Fibroblast of lung (primary cell): ENCODE data around the gene TUBGCP6. TPM values are rescaled to one million over a fixed set of nuclear protein-coding genes. Genes with fewer than 3 reads are reported as not detected.
A peak's percentile ranks its signal among the peaks of the same experiment; 100 is the strongest.

ENCODE experiments used
- DNase-seq, 2 donors: peaks; one replicate each; pipeline versions ENCODE4 v3.0.0 to v3.0.0-alpha.2; 2010; ENCODE audit warnings: low read depth in 2 of 2
- H2AFZ ChIP-seq: 2 replicates; pipeline ENCODE4 v1.5.1; 2012; ENCODE audit warnings: low read length, control low read depth, inconsistent platforms
- H3K27ac ChIP-seq: 2 replicates; pipeline ENCODE4 v1.5.1; 2011; ENCODE audit warnings: low read length, control low read depth; ENCODE audit not compliant: insufficient read depth
- H3K27me3 ChIP-seq: 2 replicates; pipeline ENCODE4 v1.5.1; 2011; ENCODE audit warnings: mild to moderate bottlenecking, low read length; ENCODE audit not compliant: control insufficient read depth, insufficient read depth
- H3K36me3 ChIP-seq: 2 replicates; pipeline ENCODE4 v1.5.1; 2011; ENCODE audit warnings: low read length; ENCODE audit not compliant: control insufficient read depth, insufficient read depth
- H3K4me1 ChIP-seq: 2 replicates; pipeline ENCODE4 v1.5.1; 2011; ENCODE audit warnings: low read length; ENCODE audit not compliant: control insufficient read depth, insufficient read depth; ENCODE audit errors: extremely low read depth
- H3K4me2 ChIP-seq: 2 replicates; pipeline ENCODE4 v1.5.1; 2011; ENCODE audit warnings: low read length, control low read depth; ENCODE audit not compliant: insufficient read depth; ENCODE audit errors: extremely low read depth
- H3K4me3 ChIP-seq, 4 experiments: fragments of 200-600 bp in 1 of 4; sonication (generic) in 1 of 4; replicated peaks in 1 of 4; 2 replicates each; pipeline ENCODE4 v1.5.1; 2011 to 2016; ENCODE audit warnings: low read length in 4 of 4, low read depth in 3 of 4, mild to moderate bottlenecking in 3 of 4, control low read depth in 2 of 4, inconsistent platforms in 1 of 4, mixed read lengths in 1 of 4; ENCODE audit not compliant: insufficient read depth in 1 of 4; ENCODE audit errors: control extremely low read depth in 1 of 4
- H3K79me2 ChIP-seq: 2 replicates; pipeline ENCODE4 v1.5.1; 2012; ENCODE audit warnings: mild to moderate bottlenecking, low read length, inconsistent platforms; ENCODE audit not compliant: control insufficient read depth, insufficient read depth
- H3K9ac ChIP-seq: 2 replicates; pipeline ENCODE4 v1.5.1; 2011; ENCODE audit warnings: mild to moderate bottlenecking, low read length, control low read depth; ENCODE audit not compliant: insufficient read depth
- H3K9me3 ChIP-seq: 2 replicates; pipeline ENCODE4 v1.5.1; 2012; ENCODE audit warnings: low read depth, low read length; ENCODE audit not compliant: control insufficient read depth, insufficient read depth
- H4K20me1 ChIP-seq: 2 replicates; pipeline ENCODE4 v1.5.1; 2011; ENCODE audit warnings: low read length; ENCODE audit not compliant: control insufficient read depth, insufficient read depth; ENCODE audit errors: extremely low read depth
- EZH2 ChIP-seq: IDR thresholded peaks from 2 replicates; pipeline ENCODE4 v1.5.1; 2012; ENCODE audit warnings: low read length, control low read depth, mild to moderate bottlenecking; ENCODE audit errors: missing control alignments
- polyA plus RNA-seq, 2 donors: library from polyadenylated mRNA; depleted of rRNA in 1 of 2; stranded (reverse) in 1 of 2; unstranded in 1 of 2; fragments of >200 nt; gene quantifications; 2 replicates each; pipeline ENCODE4 v1.2.1, GENCODE V29; 2011 to 2012; ENCODE audit warnings: missing spikeins in 1 of 2
- total RNA-seq: library from RNA; depleted of rRNA; stranded (reverse); fragments of >200 nt; gene quantifications from 2 replicates; pipeline ENCODE4 v1.2.1, GENCODE V29; 2014
- TF ChIP-seq, protein P1 (sequence below), 2 donors: IDR thresholded peaks in 1 of 2; conservative IDR thresholded peaks in 1 of 2; 1 replicate in 1 of 2; 2 replicates in 1 of 2; pipeline ENCODE4 v1.5.1; 2011 to 2012; ENCODE audit warnings: low read length in 2 of 2, control low read depth in 1 of 2, inconsistent platforms in 1 of 2, low read depth in 1 of 2, mild to moderate bottlenecking in 1 of 2

Gene TUBGCP6
- total and polyA plus RNA-seq, 2 donors (not counting 1 experiment from before 2014, with no cell fraction given): 6.7 to 23.8 TPM

GRCh38 chr22:50284479-50284878 is 39.7 kb upstream of the TUBGCP6 start:
- H4K20me1 ChIP-seq: no peaks in the 10 kb centered on the region
- no peaks in the 10 kb centered on the region for H3K9me3 ChIP-seq
- no peak for DNase-seq
- H3K4me3 ChIP-seq: no peak overlapping the region
- H3K27me3 ChIP-seq: no peaks in the 10 kb centered on the region
- peaks cover 5% of the 10 kb centered on the region for H3K4me1 ChIP-seq
- no peak overlapping the region for H3K4me2 ChIP-seq
- TF ChIP-seq EZH2: no peak
- TF ChIP-seq, protein P1, sequence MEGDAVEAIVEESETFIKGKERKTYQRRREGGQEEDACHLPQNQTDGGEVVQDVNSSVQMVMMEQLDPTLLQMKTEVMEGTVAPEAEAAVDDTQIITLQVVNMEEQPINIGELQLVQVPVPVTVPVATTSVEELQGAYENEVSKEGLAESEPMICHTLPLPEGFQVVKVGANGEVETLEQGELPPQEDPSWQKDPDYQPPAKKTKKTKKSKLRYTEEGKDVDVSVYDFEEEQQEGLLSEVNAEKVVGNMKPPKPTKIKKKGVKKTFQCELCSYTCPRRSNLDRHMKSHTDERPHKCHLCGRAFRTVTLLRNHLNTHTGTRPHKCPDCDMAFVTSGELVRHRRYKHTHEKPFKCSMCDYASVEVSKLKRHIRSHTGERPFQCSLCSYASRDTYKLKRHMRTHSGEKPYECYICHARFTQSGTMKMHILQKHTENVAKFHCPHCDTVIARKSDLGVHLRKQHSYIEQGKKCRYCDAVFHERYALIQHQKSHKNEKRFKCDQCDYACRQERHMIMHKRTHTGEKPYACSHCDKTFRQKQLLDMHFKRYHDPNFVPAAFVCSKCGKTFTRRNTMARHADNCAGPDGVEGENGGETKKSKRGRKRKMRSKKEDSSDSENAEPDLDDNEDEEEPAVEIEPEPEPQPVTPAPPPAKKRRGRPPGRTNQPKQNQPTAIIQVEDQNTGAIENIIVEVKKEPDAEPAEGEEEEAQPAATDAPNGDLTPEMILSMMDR (conservative IDR thresholded peaks at IDR 0.05 in 1 of 2, IDR thresholded peaks at IDR 0.05 in 1 of 2; ENCODE audit: low read depth in 1 of 2, low read length in 2 of 2): no peak
- H3K36me3 ChIP-seq: peaks cover 75% of the 10 kb centered on the region
- H3K9ac ChIP-seq: no peak overlapping the region
- peaks cover 25% of the 10 kb centered on the region for H3K79me2 ChIP-seq
- H2AFZ ChIP-seq: no peak overlapping the region
- H3K27ac ChIP-seq: no peak overlapping the region

DNA sequence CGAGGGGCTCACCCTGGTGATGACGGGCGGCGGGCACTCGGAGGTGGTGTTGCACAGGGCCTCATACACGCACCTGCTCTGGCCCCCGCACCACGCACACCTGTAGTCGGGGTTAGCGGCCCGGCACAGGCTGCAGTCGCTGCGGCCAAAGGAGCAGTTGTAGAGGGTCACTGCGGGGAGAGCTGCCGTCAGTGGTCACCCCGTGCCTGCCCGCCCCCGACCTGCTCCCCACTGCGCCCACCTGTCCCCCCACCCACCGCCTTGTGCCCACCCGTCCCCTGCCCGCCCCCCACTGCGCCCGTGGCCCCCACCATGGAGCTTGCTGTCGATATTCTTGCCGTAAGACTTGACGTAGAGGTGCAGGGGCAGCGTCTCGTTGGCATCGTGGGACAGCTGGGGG is 39.0 kb upstream of the TUBGCP6 start:
- Histone ChIP-seq H3K27ac (no peak overlapping the region), H3K9me3 (no peaks in the 10 kb centered on the region), H4K20me1 (no peaks in the 10 kb centered on the region), H3K4me2 (no peak overlapping the region), H2AFZ (no peak overlapping the region), H3K27me3 (no peaks in the 10 kb centered on the region), H3K4me1 (peaks cover 5% of the 10 kb centered on the region), H3K4me3 (no peak overlapping the region), H3K36me3 (peaks cover 73% of the 10 kb centered on the region), H3K9ac (no peak overlapping the region), H3K79me2 (peaks cover 19% of the 10 kb centered on the region)
- TF ChIP-seq, protein P1 (conservative IDR thresholded peaks at IDR 0.05 in 1 of 2, IDR thresholded peaks at IDR 0.05 in 1 of 2; ENCODE audit: low read depth in 1 of 2, low read length in 2 of 2): no peak
- no peak for TF ChIP-seq EZH2
- no peak for DNase-seq

DNA sequence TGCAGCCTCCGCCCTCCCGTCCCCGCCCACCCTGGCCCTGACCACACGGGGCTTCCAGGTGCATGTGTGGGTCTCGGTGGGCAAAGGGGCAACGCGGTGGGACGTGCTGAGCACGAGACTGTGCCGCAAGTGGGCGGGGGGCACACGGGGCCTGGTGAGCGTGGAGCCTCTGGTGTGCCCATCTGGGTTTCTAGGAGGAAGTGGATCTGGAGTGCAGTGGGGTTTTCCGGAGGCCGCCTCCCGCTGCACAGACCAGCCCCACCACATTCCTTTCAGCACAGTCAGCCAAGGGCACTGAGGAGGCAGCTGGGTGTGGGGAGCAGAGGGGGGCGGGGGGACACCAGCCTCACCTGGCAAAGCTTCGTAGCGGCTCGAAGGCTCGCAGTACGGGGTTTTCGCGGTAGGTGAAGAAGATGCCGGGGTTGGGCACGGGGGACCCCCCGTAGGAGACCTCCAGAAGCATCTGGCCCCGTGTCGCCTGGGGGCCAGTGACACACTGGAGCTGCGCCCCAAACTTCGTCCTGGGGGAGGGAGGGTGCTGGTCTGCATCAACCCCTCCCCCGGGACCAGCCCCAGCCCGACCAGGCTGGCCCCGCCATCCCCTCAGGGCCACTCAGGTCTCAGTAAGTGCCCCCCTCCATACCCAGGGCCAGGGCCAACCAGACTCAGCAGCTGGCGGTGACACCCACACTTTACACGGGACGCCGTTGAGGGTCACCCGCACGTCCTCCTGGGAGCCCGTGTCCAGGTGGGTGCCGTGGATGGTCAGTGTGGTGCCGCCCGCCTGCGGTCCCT is 37.7 kb upstream of the TUBGCP6 start:
- Histone ChIP-seq H3K4me1 (peaks cover 5% of the 10 kb centered on the region), H3K9me3 (no peaks in the 10 kb centered on the region), H4K20me1 (no peaks in the 10 kb centered on the region), H3K4me2 (no peak overlapping the region), H3K79me2 (peaks cover 6% of the 10 kb centered on the region), H3K4me3 (no peak overlapping the region), H3K36me3 (peaks cover 74% of the 10 kb centered on the region), H3K27ac (peak overlapping the region; percentile 8), H3K27me3 (no peaks in the 10 kb centered on the region), H2AFZ (no peak overlapping the region), H3K9ac (no peak overlapping the region)
- TF ChIP-seq, protein P1 (conservative IDR thresholded peaks at IDR 0.05 in 1 of 2, IDR thresholded peaks at IDR 0.05 in 1 of 2; ENCODE audit: low read depth in 1 of 2, low read length in 2 of 2): no peak
- no peak for TF ChIP-seq EZH2
- DNase-seq: peak; percentile 48 to 86
